K562 (cell line): Measurements from ENCODE around the gene GAMT. TPM values are rescaled to one million over a fixed set of nuclear protein-coding genes. Genes with fewer than 3 reads are reported as not detected.

Experiments
- CEBPG ChIP-seq, 3 experiments: fragments of 200-800 bp in 1 of 3; sonication (Bioruptor generic) in 1 of 3; sonication (generic) in 1 of 3; formaldehyde crosslinking in 1 of 3; IDR thresholded peaks in 2 of 3; conservative IDR thresholded peaks in 1 of 3; 2 replicates each; pipeline versions ENCODE4 v1.6.1 to v1.8.0; 2016 to 2022; ENCODE audit warnings: missing compliant biosample characterization in 2 of 3, missing genetic modification characterization in 2 of 3, mild to moderate bottlenecking in 1 of 3, missing genetic modification reagents in 1 of 3
- ETV1 ChIP-seq: fragments of 450-650 bp; conservative IDR thresholded peaks from 2 replicates; pipeline ENCODE4 v1.6.1; 2016; ENCODE audit warnings: missing genetic modification characterization, control low read depth, low read depth, missing compliant biosample characterization
- FOXA3 ChIP-seq, 2 experiments: fragments of 450-650 bp in 1 of 2; sonication (generic) in 1 of 2; formaldehyde crosslinking; IDR thresholded peaks in 1 of 2; conservative IDR thresholded peaks in 1 of 2; 2 replicates each; pipeline versions ENCODE4 v1.4.0 to v1.8.0; 2020 to 2022; ENCODE audit warnings: mild to moderate bottlenecking in 2 of 2, missing genetic modification reagents in 1 of 2
- FOXK2 ChIP-seq, 2 experiments: fragments of 450-650 bp; IDR thresholded peaks in 1 of 2; conservative IDR thresholded peaks in 1 of 2; 2 replicates each; pipeline ENCODE4 v1.6.1; 2016; ENCODE audit warnings: low read depth in 2 of 2, mild to moderate bottlenecking in 1 of 2
- GTF3C2 ChIP-seq: IDR thresholded peaks from 3 replicates; pipeline ENCODE4 v1.6.1; 2011; ENCODE audit warnings: borderline replicate concordance, mild to moderate bottlenecking, moderate library complexity; ENCODE audit not compliant: insufficient read length; ENCODE audit errors: extremely low read depth
- HDAC3 ChIP-seq: fragments of 450-650 bp; IDR thresholded peaks from 2 replicates; pipeline ENCODE4 v1.6.1; 2018; ENCODE audit warnings: borderline replicate concordance, mild to moderate bottlenecking, moderate library complexity; ENCODE audit not compliant: partially characterized antibody
- HDGF ChIP-seq: fragments of 450-650 bp; IDR thresholded peaks from 2 replicates; pipeline ENCODE4 v1.6.1; 2016
- ILF3 ChIP-seq: fragments of 450-650 bp; IDR thresholded peaks from 2 replicates; pipeline ENCODE4 v1.6.1; 2018; ENCODE audit warnings: antibody characterized with exemption, mild to moderate bottlenecking, moderate library complexity, borderline replicate concordance
- MAFK ChIP-seq: IDR thresholded peaks from 2 replicates; pipeline ENCODE4 v1.6.1; 2011; ENCODE audit warnings: low read length, improper control_type of control experiment
- PTTG1 ChIP-seq: fragments of 450-650 bp; IDR thresholded peaks from 2 replicates; pipeline ENCODE4 v1.6.1; 2016; ENCODE audit warnings: low read depth, mild to moderate bottlenecking, missing genetic modification characterization, missing compliant biosample characterization
- SIN3A ChIP-seq, 2 experiments: fragments of 150-350 bp in 1 of 2; IDR thresholded peaks; 2 replicates each; pipeline ENCODE4 v1.6.1; 2011 to 2016; ENCODE audit warnings: borderline replicate concordance in 2 of 2, low read depth in 2 of 2, low read length in 2 of 2, mild to moderate bottlenecking in 2 of 2, moderate library complexity in 2 of 2; ENCODE audit not compliant: control insufficient read depth in 1 of 2
- SNRNP70 ChIP-seq: fragments of 200-400 bp; formaldehyde crosslinking; optimal IDR thresholded peaks from 2 replicates; pipeline ENCODE3; 2017; ENCODE audit warnings: low read depth, low read length
- TCF7 ChIP-seq: sonication (generic); IDR thresholded peaks from 2 replicates; pipeline ENCODE4 v1.6.1; 2016; ENCODE audit warnings: antibody characterized with exemption, borderline replicate concordance
- YBX1 ChIP-seq: fragments of 450-650 bp; IDR thresholded peaks from 2 replicates; pipeline ENCODE4 v1.7.1; 2016; ENCODE audit warnings: mild to moderate bottlenecking
- ZKSCAN3 ChIP-seq: fragments of 250-450 bp; sonication (Bioruptor Pico); IDR thresholded peaks from 2 replicates; pipeline ENCODE4 v1.4.0; 2020
- ZNF408 ChIP-seq: fragments of 250-450 bp; sonication (Bioruptor Pico); IDR thresholded peaks from 2 replicates; pipeline ENCODE4 v1.4.0; 2020; ENCODE audit warnings: low read depth, mild to moderate bottlenecking, moderate library complexity
- ZNF717 ChIP-seq: fragments of 250-450 bp; sonication (Bioruptor Pico); IDR thresholded peaks from 2 replicates; pipeline ENCODE4 v1.5.0; 2021
- ZNF76 ChIP-seq: fragments of 250-450 bp; sonication (Bioruptor Pico); IDR thresholded peaks from 2 replicates; pipeline ENCODE4 v1.4.0; 2020; ENCODE audit warnings: mild to moderate bottlenecking, moderate library complexity, borderline replicate concordance
- polyA plus RNA-seq, 8 experiments: library from polyadenylated mRNA; depleted of rRNA in 4 of 8; stranded (reverse) in 5 of 8; unstranded in 3 of 8; fragments of >200 nt; fragmentation: Nextera tagmentation in 2 of 8; fragmentation: Illumina TruSeq in 1 of 8; extraction: Ambion mirVana in 2 of 8; extraction: Trizol in 1 of 8; gene quantifications; 2 replicates each; pipeline versions ENCODE4 v1.2.1 to v1.2.3, GENCODE V29; 2011 to 2014; ENCODE audit warnings: inconsistent platforms in 1 of 8, missing spikeins in 1 of 8
- total RNA-seq, 7 experiments: library from RNA; depleted of rRNA in 6 of 7; stranded (reverse); fragments of >200 nt in 6 of 7; fragmentation: Illumina TruSeq in 2 of 7; extraction: Trizol in 2 of 7; gene quantifications; 2 replicates each; pipeline versions ENCODE4 v1.2.1 to v1.2.3, GENCODE V29; 2011 to 2021; ENCODE audit warnings: low replicate concordance in 1 of 7
- TF ChIP-seq, protein P1 (sequence below): fragments of 450-650 bp; conservative IDR thresholded peaks from 2 replicates; pipeline ENCODE4 v1.6.1; 2016; ENCODE audit warnings: missing genetic modification characterization, low read depth, mild to moderate bottlenecking, control low read depth, missing compliant biosample characterization
- TF ChIP-seq, protein P2 (sequence below): fragments of 250-450 bp; sonication (Bioruptor Pico); IDR thresholded peaks from 2 replicates; pipeline ENCODE4 v1.4.0; 2020; ENCODE audit warnings: mild to moderate bottlenecking

Gene GAMT
- total and polyA plus RNA-seq, 9 of the 15 experiments (the other 6 are each of a cell fraction or from before 2014, with no cell fraction given) = 1.3 to 35.3 (median 27.2) TPM

DNA sequence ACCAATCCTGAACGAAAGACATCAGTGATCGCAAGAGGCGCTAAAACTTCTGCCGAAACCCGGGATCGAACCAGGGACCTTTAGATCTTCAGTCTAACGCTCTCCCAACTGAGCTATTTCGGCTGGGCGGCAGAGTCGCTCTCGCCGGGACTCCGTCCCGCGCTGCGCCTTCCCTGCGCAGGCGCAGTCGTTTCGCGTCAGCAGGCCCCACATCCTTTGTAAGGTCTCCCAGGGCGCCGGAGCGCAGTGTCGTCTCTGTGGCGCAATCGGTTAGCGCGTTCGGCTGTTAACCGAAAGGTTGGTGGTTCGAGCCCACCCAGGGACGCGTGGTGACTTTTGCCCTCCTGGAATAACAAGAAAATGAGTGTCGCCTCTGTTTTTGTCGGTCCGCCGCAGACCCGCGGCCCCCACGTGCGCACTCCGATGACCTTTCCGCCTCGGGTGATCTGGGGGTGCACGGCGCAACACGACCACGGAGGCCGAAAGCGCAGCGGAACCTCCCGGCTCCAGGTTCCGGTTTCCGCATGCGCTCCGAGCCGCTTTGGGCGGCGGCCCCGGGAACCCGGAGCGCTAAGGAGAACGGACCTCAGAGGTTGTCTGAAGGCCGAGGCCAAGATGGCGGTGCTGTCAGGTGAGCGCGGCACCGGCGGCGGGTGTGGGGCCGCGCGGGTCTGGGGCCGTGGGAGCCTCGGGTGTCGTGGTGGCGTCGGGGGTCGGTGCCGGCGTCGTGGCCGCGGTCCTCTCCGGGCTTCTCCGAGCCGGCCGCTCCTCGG lies 17.8 kb downstream of the GAMT start, which contains the start of gene NDUFS7 (continued):
- TF ChIP-seq, protein P1, sequence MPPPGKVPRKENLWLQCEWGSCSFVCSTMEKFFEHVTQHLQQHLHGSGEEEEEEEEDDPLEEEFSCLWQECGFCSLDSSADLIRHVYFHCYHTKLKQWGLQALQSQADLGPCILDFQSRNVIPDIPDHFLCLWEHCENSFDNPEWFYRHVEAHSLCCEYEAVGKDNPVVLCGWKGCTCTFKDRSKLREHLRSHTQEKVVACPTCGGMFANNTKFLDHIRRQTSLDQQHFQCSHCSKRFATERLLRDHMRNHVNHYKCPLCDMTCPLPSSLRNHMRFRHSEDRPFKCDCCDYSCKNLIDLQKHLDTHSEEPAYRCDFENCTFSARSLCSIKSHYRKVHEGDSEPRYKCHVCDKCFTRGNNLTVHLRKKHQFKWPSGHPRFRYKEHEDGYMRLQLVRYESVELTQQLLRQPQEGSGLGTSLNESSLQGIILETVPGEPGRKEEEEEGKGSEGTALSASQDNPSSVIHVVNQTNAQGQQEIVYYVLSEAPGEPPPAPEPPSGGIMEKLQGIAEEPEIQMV (tag) = no peak
- TF ChIP-seq ILF3 = peak; percentile 93
- TF ChIP-seq HDAC3 = peak; percentile 84
- peak; percentile 63; the same call in 1 of the 2 replicates for TF ChIP-seq ZNF76 (CRISPR knock-in tag)
- TF ChIP-seq PTTG1 (tag) = no peak
- TF ChIP-seq CEBPG (CRISPR knock-in tag; IDR thresholded peaks at IDR 0.05) = peak; percentile 99
- peak; percentile 98 for TF ChIP-seq CEBPG (tag; conservative IDR thresholded peaks at IDR 0.05 in 1 of 2, IDR thresholded peaks at IDR 0.05 in 1 of 2)
- TF ChIP-seq MAFK = no peak; the same call in 1 of the 2 replicates
- TF ChIP-seq SNRNP70 = no peak
- TF ChIP-seq ZKSCAN3 (CRISPR knock-in tag) = no peak
- no peak for TF ChIP-seq HDGF
- no peak for TF ChIP-seq ZNF408 (CRISPR knock-in tag)
- TF ChIP-seq ZNF717 (CRISPR knock-in tag) = no peak
- peak; percentile 81 for TF ChIP-seq ETV1
- TF ChIP-seq, protein P2, sequence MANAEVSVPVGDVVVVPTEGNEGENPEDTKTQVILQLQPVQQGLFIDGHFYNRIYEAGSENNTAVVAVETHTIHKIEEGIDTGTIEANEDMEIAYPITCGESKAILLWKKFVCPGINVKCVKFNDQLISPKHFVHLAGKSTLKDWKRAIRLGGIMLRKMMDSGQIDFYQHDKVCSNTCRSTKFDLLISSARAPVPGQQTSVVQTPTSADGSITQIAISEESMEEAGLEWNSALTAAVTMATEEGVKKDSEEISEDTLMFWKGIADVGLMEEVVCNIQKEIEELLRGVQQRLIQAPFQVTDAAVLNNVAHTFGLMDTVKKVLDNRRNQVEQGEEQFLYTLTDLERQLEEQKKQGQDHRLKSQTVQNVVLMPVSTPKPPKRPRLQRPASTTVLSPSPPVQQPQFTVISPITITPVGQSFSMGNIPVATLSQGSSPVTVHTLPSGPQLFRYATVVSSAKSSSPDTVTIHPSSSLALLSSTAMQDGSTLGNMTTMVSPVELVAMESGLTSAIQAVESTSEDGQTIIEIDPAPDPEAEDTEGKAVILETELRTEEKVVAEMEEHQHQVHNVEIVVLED (CRISPR knock-in tag) = peak; percentile 87
- TF ChIP-seq FOXA3 (CRISPR knock-in tag; conservative IDR thresholded peaks at IDR 0.05 in 1 of 2, IDR thresholded peaks at IDR 0.05 in 1 of 2) = peak; percentile 3 to 26; a peak in 1 of 4 replicates
- peak; percentile 89 for TF ChIP-seq TCF7
- no peak for TF ChIP-seq YBX1
- TF ChIP-seq SIN3A (IDR thresholded peaks at IDR 0.05; ENCODE audit: borderline replicate concordance in 2 of 2, control insufficient read depth in 1 of 2, low read depth in 2 of 2, low read length in 2 of 2) = peak; percentile 94 to 95
- TF ChIP-seq GTF3C2 = peak; percentile 99
- TF ChIP-seq FOXK2 (conservative IDR thresholded peaks at IDR 0.05 in 1 of 2, IDR thresholded peaks at IDR 0.05 in 1 of 2; ENCODE audit: low read depth in 2 of 2) = peak; percentile 85 to 88
